ENCODE results near the gene MCM9.

DNA sequence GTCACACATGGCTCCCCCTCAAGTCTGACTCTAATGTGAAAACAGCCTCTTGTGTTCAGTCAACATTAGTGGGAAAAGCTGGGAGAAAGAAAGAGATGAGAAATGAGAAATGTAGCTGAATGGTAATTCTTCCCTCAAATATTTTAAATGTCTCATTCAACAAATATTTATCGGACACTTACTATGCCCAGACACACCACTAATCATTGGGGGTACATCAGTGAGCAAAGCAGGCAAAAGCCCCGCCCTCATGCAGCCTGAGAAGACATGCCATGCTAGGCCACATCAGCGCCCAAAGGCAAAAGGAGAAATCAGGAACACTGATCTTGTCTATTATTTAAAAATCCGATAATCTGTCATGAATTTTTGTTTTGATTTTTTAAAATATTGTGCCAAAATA, 130.9 kb downstream of the MCM9 start:
- no peak for TF ChIP-seq POLR2A (IDR thresholded peaks at IDR 0.05)
- TF ChIP-seq, protein P1, sequence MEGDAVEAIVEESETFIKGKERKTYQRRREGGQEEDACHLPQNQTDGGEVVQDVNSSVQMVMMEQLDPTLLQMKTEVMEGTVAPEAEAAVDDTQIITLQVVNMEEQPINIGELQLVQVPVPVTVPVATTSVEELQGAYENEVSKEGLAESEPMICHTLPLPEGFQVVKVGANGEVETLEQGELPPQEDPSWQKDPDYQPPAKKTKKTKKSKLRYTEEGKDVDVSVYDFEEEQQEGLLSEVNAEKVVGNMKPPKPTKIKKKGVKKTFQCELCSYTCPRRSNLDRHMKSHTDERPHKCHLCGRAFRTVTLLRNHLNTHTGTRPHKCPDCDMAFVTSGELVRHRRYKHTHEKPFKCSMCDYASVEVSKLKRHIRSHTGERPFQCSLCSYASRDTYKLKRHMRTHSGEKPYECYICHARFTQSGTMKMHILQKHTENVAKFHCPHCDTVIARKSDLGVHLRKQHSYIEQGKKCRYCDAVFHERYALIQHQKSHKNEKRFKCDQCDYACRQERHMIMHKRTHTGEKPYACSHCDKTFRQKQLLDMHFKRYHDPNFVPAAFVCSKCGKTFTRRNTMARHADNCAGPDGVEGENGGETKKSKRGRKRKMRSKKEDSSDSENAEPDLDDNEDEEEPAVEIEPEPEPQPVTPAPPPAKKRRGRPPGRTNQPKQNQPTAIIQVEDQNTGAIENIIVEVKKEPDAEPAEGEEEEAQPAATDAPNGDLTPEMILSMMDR (IDR thresholded peaks at IDR 0.05 in 4 of 5, conservative IDR thresholded peaks at IDR 0.05 in 1 of 5): no peak
